ENCODE results near the gene PARP8.

- no peak for TF ChIP-seq CTCF (IDR thresholded peaks at IDR 0.05)
- TF ChIP-seq POLR2A (IDR thresholded peaks at IDR 0.05): no peak
- no peak for TF ChIP-seq POLR2AphosphoS5 (IDR thresholded peaks at IDR 0.05)
Observed at GRCh38 chr5:50786073-50786472, 119.6 kb downstream of the PARP8 start.
